GM12875 (cell line): ENCODE results near the gene MRPL24.

Experiments used
- H3K4me3 ChIP-seq: one replicate; pipeline ENCODE4 v1.5.1; 2011; ENCODE audit warnings: low read depth, low read length, control low read depth
- CTCF ChIP-seq: IDR thresholded peaks from 2 replicates; pipeline ENCODE4 v1.5.1; 2011; ENCODE audit warnings: low read depth, mild to moderate bottlenecking, control low read depth, inconsistent platforms, low read length, moderate library complexity, borderline replicate concordance; ENCODE audit not compliant: insufficient read depth

MRPL24 gene

GRCh38 chr1:156750711-156751450, 10.0 kb upstream of the MRPL24 start:
- peak overlapping the region; percentile 80 for H3K4me3 ChIP-seq
- peak; percentile 20; the same call in 1 of the 2 replicates for TF ChIP-seq CTCF

GRCh38 chr1:156750191-156750672, 9.3 kb upstream of the MRPL24 start:
- TF ChIP-seq CTCF: no peak

GRCh38 chr1:156749419-156750118, 8.7 kb upstream of the MRPL24 start:
- TF ChIP-seq CTCF: no peak
- peak overlapping the region; percentile 80 for H3K4me3 ChIP-seq

More at GRCh38 chr1:156750191-156750672, 9.3 kb upstream of the MRPL24 start:
- H3K4me3 ChIP-seq: peak overlapping the region; percentile 80

- peak overlapping the region; percentile 80 for H3K4me3 ChIP-seq
- TF ChIP-seq CTCF: no peak
These were observed 8.0 kb upstream of the MRPL24 start for GRCh38 chr1:156748670-156749418.

- H3K4me3 ChIP-seq: peak overlapping the region; percentile 80
- no peak for TF ChIP-seq CTCF
These were observed 7.1 kb upstream of the MRPL24 start for GRCh38 chr1:156747742-156748669.
